H4 (cell line): ENCODE data around the gene ASB4. TPM values are rescaled to one million over a fixed set of nuclear protein-coding genes. Genes with fewer than 3 reads are reported as not detected.

Experiments
- total RNA-seq: library from RNA; depleted of rRNA; stranded (reverse); fragments of >200 nt; shearing (Covaris generic); gene quantifications from 2 replicates; pipeline ENCODE4 v1.2.3, GENCODE V29; 2014; rRNA removed

Gene ASB4
- total RNA-seq, 1 experiment from 2014 or later: not detected

Other genes with a start within 250 kb of the ASB4 start
- gene PON1, start 161.4 kb upstream of the ASB4 start, total RNA-seq: not detected in 2 replicates
- not detected in 2 replicates for gene PON3, start 89.6 kb upstream of the ASB4 start, total RNA-seq
- 184 and 222 TPM in 2 replicates for gene PON2, start 50.9 kb upstream of the ASB4 start, total RNA-seq
- gene PDK4, start 110.6 kb downstream of the ASB4 start, total RNA-seq: 0.45 and 1.0 TPM in 2 replicates